HepG2 (cell line): ENCODE measurements around the gene MED13L. TPM values are rescaled to one million over a fixed set of nuclear protein-coding genes. Genes with fewer than 3 reads are reported as not detected.

Source experiments
- ATAC-seq: fragments of 200-7000 bp; cut with Tn5 transposase; 3 replicates; pipeline ENCODE4 v1.9.1; 2020; ENCODE audit warnings: mild to moderate bottlenecking, moderate library complexity
- BruUV-seq: library from RNA; stranded (reverse); fragments of 400-500 nt; replicated peaks from 2 replicates; lab custom pipeline; 2021; lab: Mats Ljungman, UMichigan
- CTCF ChIA-PET: fragments of 300-600 bp; formaldehyde crosslinking; extraction: SDS; loops from one replicate; lab custom pipeline; 2021; ENCODE audit warnings: low total read pairs, inconsistent platforms, low intra/inter-chr PET ratio; lab: Yijun Ruan, JAX
- POLR2A ChIA-PET: fragments of 350-600 bp; sonication (Branson Sonifier 250); formaldehyde crosslinking; loops from one replicate; lab custom pipeline; 2020; ENCODE audit warnings: antibody characterized with exemption, inconsistent platforms; lab: Yijun Ruan, JAX
- DNase-seq: peaks from one replicate; pipeline ENCODE4 v3.0.0-alpha.2; 2015; ENCODE audit warnings: low spot score
- FAIRE-seq: peaks from 3 replicates; lab custom pipeline; 2011; peaks lifted over from hg19 to GRCh38; lab: Jason Lieb, UNC
- H2AFZ ChIP-seq: one replicate; pipeline ENCODE4 v1.6.1; 2011; ENCODE audit warnings: low read length, inconsistent platforms
- H3K27ac ChIP-seq: fragments of 300-600 bp; 3 replicates; pipeline ENCODE4 v1.8.0; 2011; ENCODE audit warnings: mixed run types, mild to moderate bottlenecking, mixed read lengths, low read length, inconsistent platforms; ENCODE audit not compliant: insufficient read depth; ENCODE audit errors: extremely low read length
- H3K27me3 ChIP-seq, 2 experiments: fragments of 200-600 bp in 1 of 2; 2 replicates in 1 of 2; 3 replicates in 1 of 2; pipeline versions ENCODE4 v1.6.0 to v1.8.0; 2011; ENCODE audit warnings: low read length in 2 of 2, mild to moderate bottlenecking in 2 of 2, moderate library complexity in 2 of 2, inconsistent platforms in 1 of 2; ENCODE audit not compliant: insufficient read depth in 2 of 2, control insufficient read depth in 1 of 2
- H3K36me3 ChIP-seq, 2 experiments: fragments of 200-600 bp in 1 of 2; replicated peaks in 1 of 2; 2 replicates in 1 of 2; 3 replicates in 1 of 2; pipeline versions ENCODE4 v1.5.1 to v1.8.0; 2011; ENCODE audit warnings: low read length in 2 of 2, inconsistent platforms in 1 of 2; ENCODE audit not compliant: insufficient read depth in 2 of 2, control insufficient read depth in 1 of 2
- H3K4me1 ChIP-seq: 2 replicates; pipeline ENCODE4 v1.5.1; 2012; ENCODE audit warnings: low read length, inconsistent platforms; ENCODE audit not compliant: insufficient read depth
- H3K4me2 ChIP-seq: 2 replicates; pipeline ENCODE4 v1.6.0; 2011; ENCODE audit warnings: low read depth, low read length, inconsistent platforms
- H3K4me3 ChIP-seq, 3 experiments: fragments of 200-600 bp in 1 of 3; sonication (generic), shearing (Covaris generic) in 1 of 3; replicated peaks in 1 of 3; 2 replicates each; pipeline ENCODE4 v1.5.1; 2011 to 2016; ENCODE audit warnings: low read length in 3 of 3, inconsistent platforms in 2 of 3, low read depth in 2 of 3, mild to moderate bottlenecking in 2 of 3, control low read depth in 1 of 3, mixed read lengths in 1 of 3; ENCODE audit not compliant: insufficient read depth in 1 of 3
- H3K79me2 ChIP-seq: one replicate; pipeline ENCODE4 v1.6.1; 2011; ENCODE audit warnings: low read length, inconsistent platforms; ENCODE audit not compliant: insufficient read depth
- H3K9ac ChIP-seq: 2 replicates; pipeline ENCODE4 v1.6.0; 2011; ENCODE audit warnings: mild to moderate bottlenecking, low read depth, low read length, inconsistent platforms; ENCODE audit not compliant: insufficient read depth
- H3K9me3 ChIP-seq: 2 replicates; pipeline ENCODE4 v1.5.1; 2012; ENCODE audit warnings: mild to moderate bottlenecking, low read length
- H4K20me1 ChIP-seq: 2 replicates; pipeline ENCODE4 v1.6.0; 2011; ENCODE audit warnings: inconsistent platforms, mild to moderate bottlenecking, low read length, moderate library complexity; ENCODE audit not compliant: insufficient read depth
- ARHGAP35 ChIP-seq: sonication (generic); formaldehyde crosslinking; IDR thresholded peaks from 2 replicates; pipeline ENCODE4 v1.9.0; 2022; ENCODE audit warnings: mild to moderate bottlenecking, inconsistent platforms, moderate library complexity, missing genetic modification reagents, borderline replicate concordance
- DMAP1 ChIP-seq: IDR thresholded peaks from 2 replicates; pipeline ENCODE4 v1.6.1; 2016
- FUBP1 ChIP-seq: sonication (generic); formaldehyde crosslinking; IDR thresholded peaks from 2 replicates; pipeline ENCODE4 v1.5.1; 2020; ENCODE audit warnings: missing genetic modification reagents, mild to moderate bottlenecking, borderline replicate concordance
- PHF20 ChIP-seq: sonication (generic); formaldehyde crosslinking; IDR thresholded peaks from 2 replicates; pipeline ENCODE4 v1.5.0; 2020; ENCODE audit warnings: mild to moderate bottlenecking, missing genetic modification reagents
- SP1 ChIP-seq, 2 experiments: fragments of 450-650 bp in 1 of 2; sonication (generic) in 1 of 2; formaldehyde crosslinking in 1 of 2; IDR thresholded peaks; 2 replicates each; pipeline versions ENCODE4 v1.4.0 to v1.6.1; 2016 to 2020; ENCODE audit warnings: missing genetic modification reagents in 1 of 2
- ZNF407 ChIP-seq: sonication (generic); formaldehyde crosslinking; IDR thresholded peaks from one replicate; pipeline ENCODE4 v1.5.1; 2020; ENCODE audit warnings: mild to moderate bottlenecking, missing genetic modification reagents; ENCODE audit errors: not compliant biosample characterization
- WGBS: methylation state at CpG from one replicate; pipeline ENCODE4 v1.1.6; 2017; ENCODE audit warnings: low lambda C conversion rate; 5-methylcytosine and 5-hydroxymethylcytosine counted together
- in situ Hi-C: cut with HindIII; loops from 2 replicates; pipeline ENCODE4 v1.10.0; 2017; ENCODE audit warnings: low pct_unique_long_range_greater_than_20kb; ENCODE audit not compliant: extremely low pct_ligation_motif_present
- intact Hi-C: fragments of 100-400 bp; cut with micrococcal nuclease; formaldehyde crosslinking; loops from one replicate; pipeline ENCODE4 v1.10.0; 2022; ENCODE audit not compliant: unreplicated experiment
- polyA plus RNA-seq, 8 experiments: library from polyadenylated mRNA; depleted of rRNA in 3 of 8; stranded (reverse) in 7 of 8; unstranded in 1 of 8; fragments of >200 nt; fragmentation: Illumina TruSeq in 4 of 8; extraction: Trizol in 4 of 8; gene quantifications; 2 replicates each; pipeline versions ENCODE4 v1.2.1 to v1.2.3, GENCODE V29; 2011 to 2016; ENCODE audit warnings: low read depth in 4 of 8, missing spikeins in 1 of 8, mixed read lengths in 1 of 8; ENCODE audit not compliant: insufficient read depth in 1 of 8
- total RNA-seq, 5 experiments: library from RNA; depleted of rRNA; stranded (reverse); fragments of >200 nt; fragmentation: Illumina TruSeq; extraction: Trizol; gene quantifications; 2 replicates each; pipeline ENCODE4 v1.2.3, GENCODE V29; 2016; ENCODE audit warnings: low read depth in 1 of 5

Gene MED13L
- total and polyA plus RNA-seq, 2 of the 13 experiments (the other 11 are each of a cell fraction or from before 2014, with no cell fraction given), result 24.8 to 38.9 TPM

GRCh38 chr12:116009805-116010204 is 267.7 kb downstream of the MED13L start:
- ChIA-PET POLR2A (no interaction called here), CTCF (no interaction called here)
- peak; percentile 46; the same call in 2 of the 3 replicates for ATAC-seq
- Histone ChIP-seq H3K4me3 (no peak overlapping the region), H3K36me3 (peaks cover 14 to 60% of the 10 kb centered on the region in 2 experiments), H3K4me2 (no peak overlapping the region), H3K9ac (no peak overlapping the region), H3K9me3 (no peaks in the 10 kb centered on the region), H2AFZ (no peak overlapping the region), H3K27me3 (no peaks in the 10 kb centered on the region), H3K79me2 (no peaks in the 10 kb centered on the region), H3K27ac (no peak overlapping the region), H4K20me1 (no peaks in the 10 kb centered on the region), H3K4me1 (no peaks in the 10 kb centered on the region)
- 85% methylated on average over 4 of the region's 4 CpGs for WGBS
- in situ Hi-C loops, result no loop called here
- intact Hi-C loops, result no loop called here
- TF ChIP-seq FUBP1 (no peak), ZNF407 (CRISPR knock-in tag) (no peak), SP1 (IDR thresholded peaks at IDR 0.05) (no peak), SP1 (CRISPR knock-in tag; IDR thresholded peaks at IDR 0.05) (no peak), DMAP1 (CRISPR knock-in tag) (no peak), PHF20 (CRISPR knock-in tag) (no peak), ARHGAP35 (CRISPR knock-in tag) (no peak)
- no TSS peak for BruUV-seq
- peak; percentile 4 for DNase-seq
- FAIRE-seq, result no peak
